Caco-2 (cell line): ENCODE results near the gene MOK. TPM values are rescaled to one million over a fixed set of nuclear protein-coding genes. Genes with fewer than 3 reads are reported as not detected.

ENCODE experiments used
- BruUV-seq: library from RNA; stranded (reverse); fragments of 400-500 nt; replicated peaks from 2 replicates; lab custom pipeline; 2021; lab: Mats Ljungman, UMichigan
- CTCF ChIA-PET: fragments of 300-600 bp; sonication (Branson Sonifier 250); formaldehyde crosslinking; loops from one replicate; lab custom pipeline; 2022; ENCODE audit warnings: antibody characterized with exemption; lab: Charles Lee
- POLR2A ChIA-PET: fragments of 300-600 bp; sonication (Branson Sonifier 250); formaldehyde crosslinking; loops from one replicate; lab custom pipeline; 2022; ENCODE audit warnings: antibody characterized with exemption; lab: Charles Lee
- DNase-seq, 2 experiments: peaks; one replicate each; pipeline versions ENCODE4 v3.0.0 to v3.0.0-alpha.2; 2020 to 2022
- H3K27me3 ChIP-seq: replicated peaks from 2 replicates; pipeline ENCODE4 v1.6.0; 2011; ENCODE audit warnings: low read length; ENCODE audit not compliant: control insufficient read depth, insufficient read depth
- H3K36me3 ChIP-seq: 2 replicates; pipeline ENCODE4 v1.5.1; 2011; ENCODE audit warnings: low read length; ENCODE audit not compliant: control insufficient read depth, insufficient read depth
- H3K4me1 ChIP-seq: fragments of 250-450 bp; sonication (Bioruptor Pico); 2 replicates; pipeline ENCODE4 v1.5.1; 2020; ENCODE audit warnings: mild to moderate bottlenecking
- H3K4me3 ChIP-seq: 2 replicates; pipeline ENCODE4 v1.5.1; 2011; ENCODE audit warnings: low read depth, mild to moderate bottlenecking, control low read depth, low read length
- H3K9me3 ChIP-seq: fragments of 250-450 bp; sonication (Bioruptor Pico); 2 replicates; pipeline ENCODE4 v1.5.1; 2020; ENCODE audit warnings: mild to moderate bottlenecking, moderate library complexity
- H3K27ac Mint-ChIP-seq: one replicate; pipeline ENCODE4 v1.8.0; 2022; ENCODE audit warnings: mixed read lengths; ENCODE audit not compliant: unreplicated experiment
- H3K27me3 Mint-ChIP-seq: one replicate; pipeline ENCODE4 v1.8.0; 2022; ENCODE audit warnings: mixed read lengths; ENCODE audit not compliant: insufficient read depth, unreplicated experiment
- H3K36me3 Mint-ChIP-seq: one replicate; pipeline ENCODE4 v1.8.0; 2022; ENCODE audit warnings: mild to moderate bottlenecking, mixed read lengths; ENCODE audit not compliant: insufficient read depth, unreplicated experiment
- H3K4me1 Mint-ChIP-seq: one replicate; pipeline ENCODE4 v1.8.0; 2022; ENCODE audit warnings: low read depth, mixed read lengths; ENCODE audit not compliant: unreplicated experiment
- H3K4me3 Mint-ChIP-seq: one replicate; pipeline ENCODE4 v1.8.0; 2022; ENCODE audit warnings: mild to moderate bottlenecking, moderate library complexity, mixed read lengths; ENCODE audit not compliant: unreplicated experiment
- H3K9me3 Mint-ChIP-seq: one replicate; pipeline ENCODE4 v1.8.0; 2022; ENCODE audit warnings: mixed read lengths; ENCODE audit not compliant: unreplicated experiment
- intact Hi-C: fragments of 100-400 bp; cut with micrococcal nuclease; formaldehyde crosslinking; loops from one replicate; pipeline ENCODE4 v1.10.0; 2022; ENCODE audit not compliant: unreplicated experiment
- total RNA-seq: library from RNA; stranded (reverse); gene quantifications from 2 replicates; pipeline ENCODE4 v1.2.3, GENCODE V29; 2022
- TF ChIP-seq, protein P1 (sequence below), 2 experiments: fragments of 200-600 bp in 1 of 2; IDR thresholded peaks; 1 replicate in 1 of 2; 2 replicates in 1 of 2; pipeline versions ENCODE4 v1.5.1 to v1.8.0; 2011 to 2022; ENCODE audit warnings: antibody characterized with exemption in 1 of 2, control low read depth in 1 of 2, inconsistent platforms in 1 of 2, low read depth in 1 of 2, low read length in 1 of 2, mild to moderate bottlenecking in 1 of 2, moderate library complexity in 1 of 2; ENCODE audit not compliant: insufficient read depth in 1 of 2, severe bottlenecking in 1 of 2, unreplicated experiment in 1 of 2

MOK gene
- total RNA-seq, 1 experiment from 2014 or later = 1.4 TPM

DNA sequence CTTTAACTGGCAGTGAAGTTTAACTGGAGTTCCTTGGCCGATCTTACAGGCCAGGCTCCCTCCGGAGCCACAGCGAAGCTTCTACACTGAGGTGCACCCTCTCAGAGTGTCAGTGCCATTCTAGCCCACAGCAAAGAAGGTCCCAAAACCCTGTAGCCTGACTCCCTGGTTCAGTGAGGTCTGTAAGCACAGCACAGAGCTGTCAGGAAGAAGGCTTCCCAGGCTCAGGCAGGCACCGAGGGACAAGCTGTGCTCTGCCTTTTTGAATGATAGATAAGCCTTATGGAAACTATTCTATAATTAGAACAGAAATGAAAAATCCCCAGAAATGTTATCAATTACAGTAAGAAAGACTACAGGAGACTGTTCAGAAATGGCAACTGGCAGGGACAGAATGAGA lies 40.2 kb downstream of the MOK start:
- TF ChIP-seq, protein P1, sequence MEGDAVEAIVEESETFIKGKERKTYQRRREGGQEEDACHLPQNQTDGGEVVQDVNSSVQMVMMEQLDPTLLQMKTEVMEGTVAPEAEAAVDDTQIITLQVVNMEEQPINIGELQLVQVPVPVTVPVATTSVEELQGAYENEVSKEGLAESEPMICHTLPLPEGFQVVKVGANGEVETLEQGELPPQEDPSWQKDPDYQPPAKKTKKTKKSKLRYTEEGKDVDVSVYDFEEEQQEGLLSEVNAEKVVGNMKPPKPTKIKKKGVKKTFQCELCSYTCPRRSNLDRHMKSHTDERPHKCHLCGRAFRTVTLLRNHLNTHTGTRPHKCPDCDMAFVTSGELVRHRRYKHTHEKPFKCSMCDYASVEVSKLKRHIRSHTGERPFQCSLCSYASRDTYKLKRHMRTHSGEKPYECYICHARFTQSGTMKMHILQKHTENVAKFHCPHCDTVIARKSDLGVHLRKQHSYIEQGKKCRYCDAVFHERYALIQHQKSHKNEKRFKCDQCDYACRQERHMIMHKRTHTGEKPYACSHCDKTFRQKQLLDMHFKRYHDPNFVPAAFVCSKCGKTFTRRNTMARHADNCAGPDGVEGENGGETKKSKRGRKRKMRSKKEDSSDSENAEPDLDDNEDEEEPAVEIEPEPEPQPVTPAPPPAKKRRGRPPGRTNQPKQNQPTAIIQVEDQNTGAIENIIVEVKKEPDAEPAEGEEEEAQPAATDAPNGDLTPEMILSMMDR (IDR thresholded peaks at IDR 0.05; ENCODE audit: insufficient read depth in 1 of 2, low read depth in 1 of 2, low read length in 1 of 2, severe bottlenecking in 1 of 2, unreplicated experiment in 1 of 2) = no peak
- intact Hi-C loops = no loop called here
- Histone ChIP-seq H3K4me3 (no peak overlapping the region), H3K36me3 (no peaks in the 10 kb centered on the region), H3K27me3 (no peaks in the 10 kb centered on the region), H3K9me3 (no peaks in the 10 kb centered on the region), H3K4me1 (no peaks in the 10 kb centered on the region)
- Mint-ChIP-seq H3K27ac (no peak overlapping the region), H3K27me3 (no peaks in the 10 kb centered on the region), H3K36me3 (no peaks in the 10 kb centered on the region), H3K4me1 (no peaks in the 10 kb centered on the region), H3K4me3 (no peak overlapping the region), H3K9me3 (no peaks in the 10 kb centered on the region)
- BruUV-seq = no TSS peak
- DNase-seq = no peak
- ChIA-PET CTCF (no interaction called here), POLR2A (no interaction called here)

DNA sequence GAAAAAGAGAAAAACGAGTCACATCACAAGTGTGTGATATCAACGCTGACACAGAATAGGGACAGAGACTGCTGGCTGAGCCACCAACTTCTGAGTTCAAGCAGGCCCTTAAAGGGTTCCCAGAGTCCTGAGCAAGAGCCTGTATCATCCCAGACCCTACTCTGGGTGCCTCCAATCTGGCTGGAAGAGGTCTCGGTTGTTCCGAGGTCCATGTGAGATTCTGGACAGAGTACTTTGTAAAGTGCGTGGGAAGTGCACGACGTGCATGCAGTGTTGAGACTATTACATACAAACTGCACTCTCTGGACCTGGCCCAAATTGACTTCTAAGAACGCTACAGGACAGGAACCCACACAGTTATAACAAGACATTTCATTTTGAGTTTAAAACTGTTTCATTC lies 40.6 kb downstream of the MOK start:
- CTCF ChIA-PET = no interaction called here
- Mint-ChIP-seq H3K4me3 (no peak overlapping the region), H3K27me3 (no peaks in the 10 kb centered on the region), H3K9me3 (no peaks in the 10 kb centered on the region), H3K27ac (no peak overlapping the region), H3K4me1 (no peaks in the 10 kb centered on the region), H3K36me3 (no peaks in the 10 kb centered on the region)
- TF ChIP-seq, protein P1 (IDR thresholded peaks at IDR 0.05; ENCODE audit: insufficient read depth in 1 of 2, low read depth in 1 of 2, low read length in 1 of 2, severe bottlenecking in 1 of 2, unreplicated experiment in 1 of 2) = no peak
- no TSS peak for BruUV-seq
- H3K9me3 ChIP-seq = no peaks in the 10 kb centered on the region
- POLR2A ChIA-PET = no interaction called here
- no peaks in the 10 kb centered on the region for H3K27me3 ChIP-seq
- no peak overlapping the region for H3K4me3 ChIP-seq
- intact Hi-C loops = no loop called here
- no peak for DNase-seq
- H3K4me1 ChIP-seq = no peaks in the 10 kb centered on the region
- H3K36me3 ChIP-seq = no peaks in the 10 kb centered on the region

GRCh38 chr14:102262929-102263462 lies 42.0 kb downstream of the MOK start:
- DNase-seq = no peak
- no peaks in the 10 kb centered on the region for H3K36me3 ChIP-seq
- Mint-ChIP-seq H3K27ac (no peak overlapping the region), H3K27me3 (no peaks in the 10 kb centered on the region), H3K4me3 (no peak overlapping the region), H3K4me1 (no peaks in the 10 kb centered on the region), H3K36me3 (no peaks in the 10 kb centered on the region), H3K9me3 (no peaks in the 10 kb centered on the region)
- no peaks in the 10 kb centered on the region for H3K4me1 ChIP-seq
- TF ChIP-seq, protein P1 (IDR thresholded peaks at IDR 0.05; ENCODE audit: insufficient read depth in 1 of 2, low read depth in 1 of 2, low read length in 1 of 2, severe bottlenecking in 1 of 2, unreplicated experiment in 1 of 2) = no peak
- H3K4me3 ChIP-seq = no peak overlapping the region
- ChIA-PET POLR2A (no interaction called here), CTCF (no interaction called here)
- no peaks in the 10 kb centered on the region for H3K9me3 ChIP-seq
- H3K27me3 ChIP-seq = no peaks in the 10 kb centered on the region
- intact Hi-C loops = no loop called here
- BruUV-seq = no TSS peak
